Keratinocyte (primary cell): ENCODE data around the gene BBS10.

Source experiments
- EZH2 ChIP-seq: IDR thresholded peaks from one replicate; pipeline ENCODE4 v1.6.1; 2012; ENCODE audit warnings: inconsistent platforms, mild to moderate bottlenecking, low read length, moderate library complexity
- TF ChIP-seq, protein P1 (sequence below), 3 experiments: IDR thresholded peaks in 1 of 3; conservative IDR thresholded peaks in 1 of 3; optimal IDR thresholded peaks in 1 of 3; 2 replicates in 2 of 3; 3 replicates in 1 of 3; pipeline versions ENCODE3 to v1.5.1; 2011; ENCODE audit warnings: low read length in 3 of 3, mild to moderate bottlenecking in 3 of 3, moderate library complexity in 2 of 3, control low read depth in 1 of 3, inconsistent platforms in 1 of 3; ENCODE audit not compliant: insufficient read depth in 2 of 3; ENCODE audit errors: extremely low read depth in 1 of 3

GRCh38 chr12:76318773-76319594 is 29.2 kb downstream of the BBS10 start:
- TF ChIP-seq, protein P1, sequence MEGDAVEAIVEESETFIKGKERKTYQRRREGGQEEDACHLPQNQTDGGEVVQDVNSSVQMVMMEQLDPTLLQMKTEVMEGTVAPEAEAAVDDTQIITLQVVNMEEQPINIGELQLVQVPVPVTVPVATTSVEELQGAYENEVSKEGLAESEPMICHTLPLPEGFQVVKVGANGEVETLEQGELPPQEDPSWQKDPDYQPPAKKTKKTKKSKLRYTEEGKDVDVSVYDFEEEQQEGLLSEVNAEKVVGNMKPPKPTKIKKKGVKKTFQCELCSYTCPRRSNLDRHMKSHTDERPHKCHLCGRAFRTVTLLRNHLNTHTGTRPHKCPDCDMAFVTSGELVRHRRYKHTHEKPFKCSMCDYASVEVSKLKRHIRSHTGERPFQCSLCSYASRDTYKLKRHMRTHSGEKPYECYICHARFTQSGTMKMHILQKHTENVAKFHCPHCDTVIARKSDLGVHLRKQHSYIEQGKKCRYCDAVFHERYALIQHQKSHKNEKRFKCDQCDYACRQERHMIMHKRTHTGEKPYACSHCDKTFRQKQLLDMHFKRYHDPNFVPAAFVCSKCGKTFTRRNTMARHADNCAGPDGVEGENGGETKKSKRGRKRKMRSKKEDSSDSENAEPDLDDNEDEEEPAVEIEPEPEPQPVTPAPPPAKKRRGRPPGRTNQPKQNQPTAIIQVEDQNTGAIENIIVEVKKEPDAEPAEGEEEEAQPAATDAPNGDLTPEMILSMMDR (optimal IDR thresholded peaks at IDR 0.05 in 1 of 3, IDR thresholded peaks at IDR 0.05 in 1 of 3, conservative IDR thresholded peaks at IDR 0.05 in 1 of 3; ENCODE audit: extremely low read depth in 1 of 3, insufficient read depth in 2 of 3, low read length in 3 of 3): no peak
- TF ChIP-seq EZH2: no peak
